HG03139 (cell line): Measurements from ENCODE around the gene INSRR.

Experiments
- ATAC-seq: cut with Tn5 transposase; IDR thresholded peaks from one replicate; pipeline ENCODE4 v1.9.1; 2021; ENCODE audit not compliant: unreplicated experiment

Gene INSRR

GRCh38 chr1:156875341-156875615 is 16.4 kb upstream of the INSRR start:
- no peak for ATAC-seq

DNA sequence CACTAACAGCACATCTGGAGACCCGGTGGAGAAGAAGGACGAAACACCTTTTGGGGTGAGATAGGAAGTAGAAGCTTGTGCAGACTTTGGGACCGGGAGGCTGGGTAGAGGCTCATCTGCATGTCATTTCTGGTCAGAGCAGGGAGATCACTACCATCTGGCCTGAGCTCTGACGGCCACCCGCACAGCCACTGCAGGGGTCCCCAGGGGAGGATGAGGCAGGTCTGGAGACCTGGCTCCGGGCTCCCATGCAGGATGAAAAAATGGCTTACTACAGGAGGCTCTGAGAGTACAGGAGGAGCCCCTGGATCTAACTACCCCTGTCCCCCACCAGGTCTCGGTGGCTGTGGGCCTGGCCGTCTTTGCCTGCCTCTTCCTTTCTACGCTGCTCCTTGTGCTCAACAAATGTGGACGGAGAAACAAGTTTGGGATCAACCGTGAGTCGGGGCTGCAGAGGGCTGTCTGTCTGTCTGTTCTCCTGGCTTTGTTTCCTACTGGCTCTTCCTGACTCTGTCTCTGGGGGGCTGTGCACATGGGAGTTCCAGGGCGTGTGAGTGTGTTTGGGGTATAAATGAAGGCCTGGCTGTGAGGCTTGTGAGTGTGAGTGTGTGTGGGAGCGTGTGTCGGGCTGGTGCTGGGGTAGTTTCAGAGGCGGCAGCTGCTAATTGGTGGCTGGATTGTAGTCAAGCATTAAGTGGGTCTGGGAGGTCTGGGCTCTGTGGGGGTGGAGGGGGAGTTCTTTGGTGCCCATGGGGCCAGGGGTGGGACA is 15.8 kb upstream of the INSRR start:
- ATAC-seq: no peak

DNA sequence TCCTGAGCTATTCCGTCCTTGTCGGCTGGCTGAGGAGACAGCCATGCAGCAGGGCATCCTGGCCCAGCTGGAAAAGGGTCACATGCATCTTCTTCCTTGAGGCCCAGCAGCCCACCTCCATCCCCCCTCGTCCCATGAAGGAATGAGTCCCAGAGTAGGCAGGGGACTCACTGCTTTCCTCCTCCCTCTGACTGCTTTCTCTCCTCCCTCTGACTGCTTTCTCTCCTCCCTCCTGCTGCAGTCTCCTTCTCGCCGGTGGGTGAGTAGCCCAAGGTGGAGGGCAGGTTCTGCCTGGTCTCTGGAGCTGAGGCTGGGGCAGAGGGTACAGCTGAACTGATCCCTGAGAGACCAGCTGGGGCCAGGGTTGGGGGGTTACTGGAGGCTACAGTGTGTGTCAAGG is 15.2 kb upstream of the INSRR start:
- no peak for ATAC-seq

- ATAC-seq: no peak
These were observed 14.7 kb upstream of the INSRR start for GRCh38 chr1:156873659-156874058.

DNA sequence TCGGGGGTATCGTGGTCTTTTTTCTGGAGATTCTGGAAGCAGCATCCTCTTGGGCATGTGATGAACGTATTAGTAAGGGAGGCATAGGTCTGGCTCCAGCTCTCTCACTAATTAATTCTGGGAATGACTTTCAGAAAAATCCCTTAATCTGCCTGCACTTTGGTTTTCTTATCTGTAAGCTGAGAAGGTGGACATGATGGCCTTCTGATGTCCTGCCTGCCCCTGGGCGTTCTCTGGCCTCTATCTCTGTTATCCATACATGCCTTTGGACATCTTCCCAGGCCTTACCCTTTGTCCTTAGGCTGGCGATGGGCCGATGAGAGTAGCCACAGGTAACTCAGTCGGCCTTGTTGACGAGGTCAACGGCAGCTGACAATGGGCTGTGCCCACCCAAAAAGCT is 10.5 kb upstream of the INSRR start:
- ATAC-seq: no peak

DNA sequence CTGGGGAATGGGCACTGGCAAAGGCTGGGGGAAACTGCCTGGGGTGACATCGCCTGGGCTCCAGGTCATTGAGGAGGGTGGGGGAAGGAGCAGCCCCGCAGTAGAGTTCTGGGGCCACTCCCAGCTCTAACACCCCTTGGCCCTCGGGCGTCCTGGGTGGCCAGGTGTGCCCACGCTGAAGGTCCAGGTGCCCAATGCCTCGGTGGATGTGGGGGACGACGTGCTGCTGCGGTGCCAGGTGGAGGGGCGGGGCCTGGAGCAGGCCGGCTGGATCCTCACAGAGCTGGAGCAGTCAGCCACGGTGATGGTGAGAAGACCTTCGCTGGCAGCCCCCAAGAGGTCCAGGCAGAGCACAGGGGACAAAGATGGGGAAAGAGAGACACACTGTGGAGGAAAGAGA is 9.4 kb upstream of the INSRR start:
- ATAC-seq: no peak

- no peak for ATAC-seq
These were observed 7.5 kb upstream of the INSRR start for GRCh38 chr1:156866249-156866909.

- ATAC-seq: no peak
These were observed 6.9 kb upstream of the INSRR start for GRCh38 chr1:156865865-156866248.

DNA sequence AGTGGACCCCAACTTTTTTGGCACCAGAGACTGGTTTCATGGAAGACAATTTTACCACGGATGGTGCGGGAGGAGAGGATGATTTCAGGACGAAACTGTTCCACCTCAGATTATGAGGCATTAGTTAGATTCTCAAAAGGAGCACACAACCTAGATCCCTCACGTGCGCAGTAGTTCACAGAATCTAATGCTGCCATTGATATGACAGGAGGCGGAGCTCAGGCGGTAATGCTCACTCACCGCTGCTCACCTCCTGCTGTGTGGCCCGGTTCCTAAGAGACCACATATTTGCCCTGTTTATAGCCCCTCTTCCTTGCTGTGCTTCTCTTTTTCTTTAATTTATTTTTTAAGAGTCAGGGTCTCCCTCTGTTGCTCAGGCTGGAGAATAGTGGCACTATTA is 6.3 kb upstream of the INSRR start:
- no peak for ATAC-seq

DNA sequence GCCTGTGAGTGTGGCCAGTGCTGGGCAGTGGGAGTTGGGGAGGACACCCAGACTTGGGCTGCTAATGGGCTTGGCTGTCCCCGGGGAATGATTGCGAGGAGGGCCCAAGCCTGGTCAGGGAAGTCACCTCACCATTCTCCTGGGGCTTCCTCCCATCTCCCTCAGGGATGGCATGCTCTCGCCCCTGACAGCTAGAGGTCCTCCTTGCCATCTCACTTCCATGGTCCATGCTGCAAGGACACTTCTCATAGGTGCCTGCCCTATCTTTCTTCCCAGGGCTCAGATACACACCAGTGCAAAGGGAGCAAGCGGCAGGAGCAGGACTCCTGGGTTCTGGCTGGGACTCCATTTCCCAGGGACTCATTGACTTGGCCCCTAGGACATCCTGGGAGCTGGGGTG is 5.9 kb upstream of the INSRR start:
- ATAC-seq: no peak

DNA sequence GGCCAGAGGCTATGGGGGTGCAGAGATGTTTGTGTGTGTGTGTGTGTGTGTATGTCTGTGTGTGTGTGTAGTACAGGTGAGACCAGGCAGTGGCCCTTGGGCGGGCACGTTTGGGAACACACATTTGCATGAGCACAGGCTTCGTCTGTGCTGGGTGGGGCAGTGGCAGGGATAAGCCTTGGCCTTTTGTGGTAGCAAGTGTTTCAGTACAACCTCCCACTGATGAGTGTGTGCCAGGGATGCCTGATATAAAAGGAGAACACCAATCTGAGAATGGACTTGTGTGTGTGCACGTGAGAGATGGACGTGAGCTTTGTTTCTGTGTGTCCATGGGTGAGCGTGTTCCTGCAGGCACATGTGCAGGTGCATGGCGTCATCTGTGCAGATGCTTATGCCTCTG is 4.7 kb upstream of the INSRR start:
- no peak for ATAC-seq

GRCh38 chr1:156862997-156863599 is 4.2 kb upstream of the INSRR start:
- ATAC-seq: no peak

GRCh38 chr1:156862584-156862983 is 3.7 kb upstream of the INSRR start:
- no peak for ATAC-seq

GRCh38 chr1:156860628-156861423 is 1.9 kb upstream of the INSRR start, which contains the start of gene NTRK1:
TSS of gene NTRK1 (plus strand) at chr1:156860865. CDS start at chr1:156860935, 70 bp downstream.
- ATAC-seq: no peak

GRCh38 chr1:156860113-156860627 is 1.3 kb upstream of the INSRR start:
- no peak for ATAC-seq

GRCh38 chr1:156859523-156860112 is 701 bp upstream of the INSRR start:
- no peak for ATAC-seq

DNA sequence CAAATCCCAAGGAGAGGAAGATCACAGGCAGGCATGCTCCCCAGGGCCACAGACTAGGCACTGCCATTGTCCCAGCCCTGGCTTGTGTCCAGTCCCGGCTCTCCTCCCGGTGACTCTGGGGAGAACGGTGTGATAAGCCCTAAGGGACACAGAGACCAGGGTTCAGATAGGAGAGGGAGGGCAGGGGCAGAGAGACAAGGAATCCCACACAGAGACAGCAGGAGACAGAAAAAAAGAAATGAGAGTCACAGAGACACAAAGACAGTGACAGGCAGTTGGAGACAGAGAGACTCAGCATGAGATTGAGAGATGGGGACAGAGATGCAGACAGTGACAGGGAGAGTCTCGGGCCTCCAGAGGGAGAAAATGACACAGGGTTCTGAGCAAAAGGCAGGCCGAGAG is 361 bp downstream of the INSRR start:
- ATAC-seq: no peak

GRCh38 chr1:156857532-156857931 is 1.4 kb downstream of the INSRR start:
- ATAC-seq: no peak

DNA sequence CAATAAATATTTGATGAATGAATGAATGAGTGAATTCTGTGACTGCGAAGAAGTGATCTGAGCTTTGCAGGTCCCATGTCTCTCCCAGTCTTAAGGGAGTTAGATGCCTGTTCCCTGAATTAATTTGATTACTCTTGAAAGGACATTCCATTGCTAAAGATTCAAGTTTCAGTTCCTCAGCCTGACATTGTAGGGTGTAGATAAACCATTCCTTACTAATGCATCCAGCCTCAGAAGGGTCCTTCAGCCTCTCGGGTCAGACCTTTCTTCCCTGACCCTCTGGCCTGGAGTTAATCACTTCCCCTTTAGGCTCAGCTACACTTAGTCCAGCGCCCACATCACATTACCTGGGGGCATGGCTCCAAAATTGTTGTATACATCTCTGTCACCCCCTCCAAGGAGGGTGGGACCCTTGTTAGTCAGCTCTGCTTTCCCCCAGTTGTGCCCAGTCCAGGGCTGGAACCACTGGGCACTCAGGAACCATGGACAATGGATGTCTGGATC is 2.6 kb downstream of the INSRR start:
- no peak for ATAC-seq

GRCh38 chr1:156854634-156855033 is 4.3 kb downstream of the INSRR start:
- no peak for ATAC-seq

GRCh38 chr1:156853761-156854160 is 5.2 kb downstream of the INSRR start:
- no peak for ATAC-seq
